ENCODE data around the gene HRAS. TPM values are rescaled to one million over a fixed set of nuclear protein-coding genes. Genes with fewer than 3 reads are reported as not detected.

HRAS gene
- total RNA-seq, 1 experiment from 2014 or later = 104 TPM

DNA sequence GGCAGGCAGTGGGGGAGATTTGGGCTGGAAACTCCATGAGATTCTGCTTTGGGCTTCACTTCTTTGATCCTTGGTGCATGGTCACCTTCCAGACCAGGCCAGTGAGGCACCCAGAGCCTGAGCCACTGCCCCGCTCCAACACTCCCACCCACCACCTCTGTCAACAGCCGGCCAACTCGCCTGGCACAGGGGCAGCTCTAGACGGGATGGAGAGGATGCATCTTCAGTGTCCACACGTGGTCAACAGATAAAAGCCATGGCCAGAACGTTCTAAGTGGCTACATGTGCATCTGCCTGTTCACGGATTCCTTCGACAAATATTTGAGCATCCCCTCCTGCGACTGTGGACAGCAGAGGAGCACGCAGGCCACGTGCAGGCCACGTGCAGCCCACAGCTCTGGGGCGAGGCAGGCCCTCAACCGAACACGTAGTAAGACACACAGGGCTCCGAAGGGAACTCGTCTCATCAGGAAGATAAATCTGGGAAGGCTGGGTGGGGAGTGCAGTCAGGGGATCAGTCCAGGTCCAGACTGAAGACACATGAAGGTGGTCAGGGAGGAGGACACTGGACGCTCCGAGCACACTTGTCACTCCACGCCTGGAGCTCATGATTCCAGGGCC, 3.2 kb upstream of the HRAS start:
- TF ChIP-seq ZNF274 (IDR thresholded peaks at IDR 0.05; ENCODE audit: low read depth, low read length) (no peak), YY1 (IDR thresholded peaks at IDR 0.05; ENCODE audit: extremely low read depth, insufficient replicate concordance, low read depth, low read length) (no peak), CEBPB (IDR thresholded peaks at IDR 0.05; ENCODE audit: low read depth) (no peak), SIN3A (IDR thresholded peaks at IDR 0.05; ENCODE audit: low read depth) (no peak), POLR2A (IDR thresholded peaks at IDR 0.05; ENCODE audit: borderline replicate concordance, extremely low read depth, insufficient read depth, insufficient read length) (no peak)
- TF ChIP-seq, protein P1, sequence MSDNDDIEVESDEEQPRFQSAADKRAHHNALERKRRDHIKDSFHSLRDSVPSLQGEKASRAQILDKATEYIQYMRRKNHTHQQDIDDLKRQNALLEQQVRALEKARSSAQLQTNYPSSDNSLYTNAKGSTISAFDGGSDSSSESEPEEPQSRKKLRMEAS (IDR thresholded peaks at IDR 0.05) = no peak
- TF ChIP-seq, protein P2, sequence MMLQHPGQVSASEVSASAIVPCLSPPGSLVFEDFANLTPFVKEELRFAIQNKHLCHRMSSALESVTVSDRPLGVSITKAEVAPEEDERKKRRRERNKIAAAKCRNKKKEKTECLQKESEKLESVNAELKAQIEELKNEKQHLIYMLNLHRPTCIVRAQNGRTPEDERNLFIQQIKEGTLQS (IDR thresholded peaks at IDR 0.05) = no peak
- TF ChIP-seq, protein P3, sequence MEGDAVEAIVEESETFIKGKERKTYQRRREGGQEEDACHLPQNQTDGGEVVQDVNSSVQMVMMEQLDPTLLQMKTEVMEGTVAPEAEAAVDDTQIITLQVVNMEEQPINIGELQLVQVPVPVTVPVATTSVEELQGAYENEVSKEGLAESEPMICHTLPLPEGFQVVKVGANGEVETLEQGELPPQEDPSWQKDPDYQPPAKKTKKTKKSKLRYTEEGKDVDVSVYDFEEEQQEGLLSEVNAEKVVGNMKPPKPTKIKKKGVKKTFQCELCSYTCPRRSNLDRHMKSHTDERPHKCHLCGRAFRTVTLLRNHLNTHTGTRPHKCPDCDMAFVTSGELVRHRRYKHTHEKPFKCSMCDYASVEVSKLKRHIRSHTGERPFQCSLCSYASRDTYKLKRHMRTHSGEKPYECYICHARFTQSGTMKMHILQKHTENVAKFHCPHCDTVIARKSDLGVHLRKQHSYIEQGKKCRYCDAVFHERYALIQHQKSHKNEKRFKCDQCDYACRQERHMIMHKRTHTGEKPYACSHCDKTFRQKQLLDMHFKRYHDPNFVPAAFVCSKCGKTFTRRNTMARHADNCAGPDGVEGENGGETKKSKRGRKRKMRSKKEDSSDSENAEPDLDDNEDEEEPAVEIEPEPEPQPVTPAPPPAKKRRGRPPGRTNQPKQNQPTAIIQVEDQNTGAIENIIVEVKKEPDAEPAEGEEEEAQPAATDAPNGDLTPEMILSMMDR (IDR thresholded peaks at IDR 0.05 in 2 of 3, conservative IDR thresholded peaks at IDR 0.05 in 1 of 3; ENCODE audit: borderline replicate concordance in 1 of 3, insufficient read depth in 1 of 3, low read depth in 2 of 3, low read length in 2 of 3) = no peak
- Histone ChIP-seq H3K9me3 (ENCODE audit: control insufficient read depth in 1 of 2, insufficient read depth in 1 of 2, low read depth in 1 of 2, low read length in 2 of 2) (no peaks in the 10 kb centered on the region), H3K9me2 (ENCODE audit: insufficient read depth) (no peaks in the 10 kb centered on the region), H3K27me3 (ENCODE audit: insufficient read depth, low read length) (no peaks in the 10 kb centered on the region), H3K4me2 (ENCODE audit: low read length) (peak overlapping the region; percentile 100), H3K36me3 (ENCODE audit: control insufficient read depth in 1 of 2, insufficient read depth in 2 of 2, low read length in 2 of 2) (peaks cover 0 to 5% of the 10 kb centered on the region in 2 experiments; a peak in 1 of 4 replicates), H3K4me1 (ENCODE audit: control insufficient read depth in 1 of 2, insufficient read depth in 2 of 2, low read length in 2 of 2) (peaks cover 15 to 33% of the 10 kb centered on the region in 2 experiments; a peak in 3 of 4 replicates), H3K27ac (ENCODE audit: low read depth, low read length) (peak overlapping the region; percentile 100), H2AFZ (ENCODE audit: low read depth, low read length, poor library complexity, severe bottlenecking) (no peak overlapping the region), H4K20me1 (ENCODE audit: insufficient read depth) (no peaks in the 10 kb centered on the region), H3K79me2 (ENCODE audit: insufficient read depth, low read length) (peaks cover 21% of the 10 kb centered on the region), H3K4me3 (replicated peaks in 1 of 2; ENCODE audit: low read depth in 1 of 2, low read length in 2 of 2) (peak overlapping the region in 1 of 2 experiments; percentile 64; a peak in 3 of 4 replicates), H3K9ac (ENCODE audit: low read length) (peak overlapping the region; percentile 77)
- RAD21 ChIA-PET (ENCODE audit: low non-redundant PET in 1 of 2, low total read pairs in 2 of 2, uncharacterized antibody in 2 of 2, unreplicated experiment in 2 of 2) = no interaction called here
- BruUV-seq (replicated peaks) = no TSS peak
- ATAC-seq (no peak), DNase-seq (ENCODE audit: low read depth, low spot score) (no peak)
- CTCF ChIA-PET = no interaction called here
- POLR2A ChIA-PET = no interaction called here
- intact Hi-C loops (cut with micrococcal nuclease) = no loop called here

All from HCT116 (cell line).